ENCODE results near the gene ZBTB21. TPM values are rescaled to one million over a fixed set of nuclear protein-coding genes. Genes with fewer than 3 reads are reported as not detected.

Gene ZBTB21
- total RNA-seq, 1 donor from 2014 or later: 25.3 TPM

DNA sequence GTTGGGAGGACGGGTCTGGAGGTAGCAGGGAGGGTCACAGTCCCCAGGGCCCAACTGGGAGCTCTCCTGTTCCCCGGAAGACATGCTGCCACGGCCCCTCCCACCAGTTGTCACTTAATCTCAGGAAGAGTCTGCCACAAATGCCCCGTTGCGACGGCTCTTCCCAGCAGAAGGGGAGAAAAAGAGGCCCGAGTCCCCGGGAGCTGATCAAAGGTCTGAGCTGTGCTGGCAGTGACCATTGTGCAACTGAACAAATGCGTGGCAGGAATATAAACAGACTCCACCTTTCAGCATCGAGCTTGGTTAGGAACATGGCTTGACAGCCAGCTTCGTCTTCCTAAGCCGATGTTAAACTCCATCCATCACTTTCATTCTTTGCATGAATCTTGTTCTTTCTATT, 27.8 kb upstream of the ZBTB21 start:
- DNase-seq (ENCODE audit: low spot score): no peak
- no peak overlapping the region for H3K4me2 ChIP-seq
- no peaks in the 10 kb centered on the region for H3F3A ChIP-seq (ENCODE audit: low read depth)
- Mint-ChIP-seq H3K27ac (no peak overlapping the region), H3K4me1 (peaks cover 25% of the 10 kb centered on the region), H3K27me3 (ENCODE audit: insufficient read depth, low read depth) (peaks cover 18% of the 10 kb centered on the region), H3K9me3 (peaks cover 6% of the 10 kb centered on the region), H3K36me3 (no peaks in the 10 kb centered on the region), H3K4me3 (no peak overlapping the region)
- H4K20me1 ChIP-seq (ENCODE audit: low read depth): no peaks in the 10 kb centered on the region
- H3K27me3 ChIP-seq: no peaks in the 10 kb centered on the region
- H3K9ac ChIP-seq: no peak overlapping the region
- H3K36me3 ChIP-seq: no peaks in the 10 kb centered on the region
- no peak overlapping the region for H2AFZ ChIP-seq (replicated peaks)
- H3K4me3 ChIP-seq: no peak overlapping the region
- H3K27ac ChIP-seq: no peak overlapping the region
- H3K9me3 ChIP-seq (ENCODE audit: low read depth): no peaks in the 10 kb centered on the region
- H3K79me2 ChIP-seq (ENCODE audit: low read depth): no peaks in the 10 kb centered on the region
- TF ChIP-seq EZH2 (IDR thresholded peaks at IDR 0.05) (no peak), EZH2phosphoT487 (IDR thresholded peaks at IDR 0.05) (no peak)
- TF ChIP-seq, protein P1, sequence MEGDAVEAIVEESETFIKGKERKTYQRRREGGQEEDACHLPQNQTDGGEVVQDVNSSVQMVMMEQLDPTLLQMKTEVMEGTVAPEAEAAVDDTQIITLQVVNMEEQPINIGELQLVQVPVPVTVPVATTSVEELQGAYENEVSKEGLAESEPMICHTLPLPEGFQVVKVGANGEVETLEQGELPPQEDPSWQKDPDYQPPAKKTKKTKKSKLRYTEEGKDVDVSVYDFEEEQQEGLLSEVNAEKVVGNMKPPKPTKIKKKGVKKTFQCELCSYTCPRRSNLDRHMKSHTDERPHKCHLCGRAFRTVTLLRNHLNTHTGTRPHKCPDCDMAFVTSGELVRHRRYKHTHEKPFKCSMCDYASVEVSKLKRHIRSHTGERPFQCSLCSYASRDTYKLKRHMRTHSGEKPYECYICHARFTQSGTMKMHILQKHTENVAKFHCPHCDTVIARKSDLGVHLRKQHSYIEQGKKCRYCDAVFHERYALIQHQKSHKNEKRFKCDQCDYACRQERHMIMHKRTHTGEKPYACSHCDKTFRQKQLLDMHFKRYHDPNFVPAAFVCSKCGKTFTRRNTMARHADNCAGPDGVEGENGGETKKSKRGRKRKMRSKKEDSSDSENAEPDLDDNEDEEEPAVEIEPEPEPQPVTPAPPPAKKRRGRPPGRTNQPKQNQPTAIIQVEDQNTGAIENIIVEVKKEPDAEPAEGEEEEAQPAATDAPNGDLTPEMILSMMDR (IDR thresholded peaks at IDR 0.05): no peak
- no peaks in the 10 kb centered on the region for H3K4me1 ChIP-seq

GRCh38 chr21:42037516-42037915, 27.4 kb upstream of the ZBTB21 start:
- Mint-ChIP-seq H3K27ac (no peak overlapping the region), H3K4me1 (peaks cover 22% of the 10 kb centered on the region), H3K36me3 (no peaks in the 10 kb centered on the region), H3K4me3 (no peak overlapping the region), H3K9me3 (peaks cover 6% of the 10 kb centered on the region), H3K27me3 (ENCODE audit: insufficient read depth, low read depth) (peaks cover 18% of the 10 kb centered on the region)
- no peak for DNase-seq (ENCODE audit: low spot score)
- no peaks in the 10 kb centered on the region for H3K4me1 ChIP-seq
- H3K9ac ChIP-seq: no peak overlapping the region
- TF ChIP-seq, protein P1 (IDR thresholded peaks at IDR 0.05): no peak
- TF ChIP-seq EZH2 (IDR thresholded peaks at IDR 0.05): no peak
- no peak overlapping the region for H3K4me3 ChIP-seq
- no peaks in the 10 kb centered on the region for H3K9me3 ChIP-seq (ENCODE audit: low read depth)
- no peaks in the 10 kb centered on the region for H3K36me3 ChIP-seq
- no peak overlapping the region for H3K27ac ChIP-seq
- no peaks in the 10 kb centered on the region for H3K79me2 ChIP-seq (ENCODE audit: low read depth)
- H4K20me1 ChIP-seq (ENCODE audit: low read depth): no peaks in the 10 kb centered on the region
- no peak overlapping the region for H3K4me2 ChIP-seq
- no peaks in the 10 kb centered on the region for H3F3A ChIP-seq (ENCODE audit: low read depth)
- no peaks in the 10 kb centered on the region for H3K27me3 ChIP-seq
- no peak overlapping the region for H2AFZ ChIP-seq (replicated peaks)

- peaks cover 6% of the 10 kb centered on the region for H3K9me3 Mint-ChIP-seq
- Histone ChIP-seq H3K4me1 (peaks cover 6% of the 10 kb centered on the region), H3K79me2 (ENCODE audit: low read depth) (no peaks in the 10 kb centered on the region), H3K4me2 (no peak overlapping the region), H4K20me1 (ENCODE audit: low read depth) (no peaks in the 10 kb centered on the region), H2AFZ (replicated peaks) (no peak overlapping the region), H3K36me3 (no peaks in the 10 kb centered on the region), H3K27ac (no peak overlapping the region), H3F3A (ENCODE audit: low read depth) (no peaks in the 10 kb centered on the region), H3K4me3 (no peak overlapping the region), H3K9me3 (ENCODE audit: low read depth) (no peaks in the 10 kb centered on the region), H3K9ac (no peak overlapping the region), H3K27me3 (no peaks in the 10 kb centered on the region)
- peaks cover 18% of the 10 kb centered on the region for H3K27me3 Mint-ChIP-seq (ENCODE audit: insufficient read depth, low read depth)
- H3K4me3 Mint-ChIP-seq: no peak overlapping the region
- H3K27ac Mint-ChIP-seq: no peak overlapping the region
- no peak for DNase-seq (ENCODE audit: low spot score)
- peaks cover 21% of the 10 kb centered on the region for H3K4me1 Mint-ChIP-seq
- no peak for TF ChIP-seq EZH2 (IDR thresholded peaks at IDR 0.05)
- H3K36me3 Mint-ChIP-seq: no peaks in the 10 kb centered on the region
Measured at GRCh38 chr21:42036313-42036712, 26.2 kb upstream of the ZBTB21 start.

- Histone ChIP-seq H3K9ac (no peak overlapping the region), H3K4me1 (peaks cover 7% of the 10 kb centered on the region), H3K4me3 (no peak overlapping the region), H3K79me2 (ENCODE audit: low read depth) (no peaks in the 10 kb centered on the region), H4K20me1 (ENCODE audit: low read depth) (no peaks in the 10 kb centered on the region), H2AFZ (replicated peaks) (no peak overlapping the region), H3K9me3 (ENCODE audit: low read depth) (no peaks in the 10 kb centered on the region), H3K27me3 (no peaks in the 10 kb centered on the region), H3K36me3 (no peaks in the 10 kb centered on the region), H3F3A (ENCODE audit: low read depth) (no peaks in the 10 kb centered on the region), H3K27ac (no peak overlapping the region), H3K4me2 (no peak overlapping the region)
- Mint-ChIP-seq H3K9me3 (peaks cover 6% of the 10 kb centered on the region), H3K27me3 (ENCODE audit: insufficient read depth, low read depth) (peaks cover 11% of the 10 kb centered on the region), H3K4me3 (no peak overlapping the region), H3K36me3 (no peaks in the 10 kb centered on the region), H3K4me1 (peaks cover 6% of the 10 kb centered on the region), H3K27ac (no peak overlapping the region)
- no peak for DNase-seq (ENCODE audit: low spot score)
- TF ChIP-seq EZH2 (IDR thresholded peaks at IDR 0.05) (no peak), EZH2phosphoT487 (IDR thresholded peaks at IDR 0.05) (no peak)
- TF ChIP-seq, protein P1 (IDR thresholded peaks at IDR 0.05): no peak
Measured at GRCh38 chr21:42032968-42033367, 22.8 kb upstream of the ZBTB21 start.

Data from neural progenitor cell (in vitro differentiated cells).